B cell (primary cell): ENCODE measurements around the gene KRT33A. TPM values are rescaled to one million over a fixed set of nuclear protein-coding genes. Genes with fewer than 3 reads are reported as not detected.

ENCODE experiments used
- ATAC-seq: fragments of 200-7000 bp; cut with Tn5 transposase; one replicate; pipeline ENCODE4 v1.10.0; 2021; ENCODE audit warnings: low read depth, mild to moderate bottlenecking, moderate number of reproducible peaks, moderate library complexity
- CTCF ChIA-PET: fragments of 350-600 bp; sonication (Branson Sonifier 250); formaldehyde crosslinking; loops from one replicate; lab custom pipeline; 2021; ENCODE audit warnings: antibody characterized with exemption, inconsistent platforms; lab: Charles Lee
- POLR2A ChIA-PET: fragments of 350-600 bp; sonication (Branson Sonifier 250); formaldehyde crosslinking; loops from one replicate; lab custom pipeline; 2021; ENCODE audit warnings: antibody characterized with exemption; lab: Charles Lee
- DNase-seq: peaks from one replicate; pipeline ENCODE4 v3.0.0; 2013
- H2AFZ ChIP-seq: 2 replicates; pipeline ENCODE4 v1.6.1; 2012; ENCODE audit warnings: mild to moderate bottlenecking, low read depth, low read length; ENCODE audit not compliant: insufficient read depth, poor library complexity, severe bottlenecking
- H3K27ac ChIP-seq, 2 donors: 1 replicate in 1 of 2; 2 replicates in 1 of 2; pipeline ENCODE4 v1.5.1; 2012 to 2013; ENCODE audit warnings: low read length in 2 of 2, mild to moderate bottlenecking in 2 of 2, moderate library complexity in 1 of 2
- H3K27me3 ChIP-seq, 4 experiments: fragments of 200-600 bp in 1 of 4; sonication (generic) in 1 of 4; replicated peaks in 1 of 4; 1 replicate in 2 of 4; 2 replicates in 2 of 4; pipeline versions ENCODE4 v1.6.1 to v1.7.0; 2013 to 2016; ENCODE audit warnings: low read length in 3 of 4, mild to moderate bottlenecking in 2 of 4, mixed read lengths in 1 of 4, moderate library complexity in 1 of 4; ENCODE audit not compliant: insufficient read depth in 4 of 4, control insufficient read depth in 3 of 4; ENCODE audit errors: control extremely low read depth in 1 of 4
- H3K36me3 ChIP-seq, 2 experiments: replicated peaks in 1 of 2; 1 replicate in 1 of 2; 2 replicates in 1 of 2; pipeline versions ENCODE4 v1.6.1 to v1.7.1; 2013; ENCODE audit warnings: low read length in 1 of 2; ENCODE audit not compliant: insufficient read depth in 2 of 2, control insufficient read depth in 1 of 2; ENCODE audit errors: control extremely low read depth in 1 of 2, extremely low read depth in 1 of 2
- H3K4me1 ChIP-seq, 2 donors: fragments of 200-600 bp in 1 of 2; sonication (generic) in 1 of 2; 1 replicate in 1 of 2; 2 replicates in 1 of 2; pipeline versions ENCODE4 v1.5.1 to v1.6.1; 2013 to 2017; ENCODE audit warnings: low read length in 2 of 2; ENCODE audit not compliant: control insufficient read depth in 2 of 2, insufficient read depth in 2 of 2
- H3K4me2 ChIP-seq: replicated peaks from 2 replicates; pipeline ENCODE3; 2012; ENCODE audit warnings: mild to moderate bottlenecking, low read depth, low read length; ENCODE audit not compliant: poor library complexity, severe bottlenecking
- H3K4me3 ChIP-seq, 5 experiments: fragments of 200-600 bp in 1 of 5; sonication (generic) in 1 of 5; 1 replicate in 3 of 5; 2 replicates in 2 of 5; pipeline versions ENCODE4 v1.5.1 to v1.7.0; 2011 to 2016; ENCODE audit warnings: low read length in 4 of 5, mild to moderate bottlenecking in 4 of 5, low read depth in 2 of 5, control low read depth in 1 of 5, moderate library complexity in 1 of 5; ENCODE audit not compliant: insufficient read depth in 1 of 5; ENCODE audit errors: control extremely low read depth in 1 of 5, extremely low read depth in 1 of 5
- H3K79me2 ChIP-seq: fragments of 200-600 bp; sonication (generic); one replicate; pipeline ENCODE4 v1.6.0; 2016; ENCODE audit warnings: low read length; ENCODE audit not compliant: control insufficient read depth, insufficient read depth
- H3K9ac ChIP-seq: fragments of 200-600 bp; sonication (generic); 2 replicates; pipeline ENCODE4 v1.6.1; 2017; ENCODE audit warnings: mild to moderate bottlenecking, low read length, moderate library complexity
- H3K9me3 ChIP-seq, 3 donors: one replicate each; pipeline versions ENCODE4 v1.6.1 to v1.7.1; 2013; ENCODE audit warnings: low read length in 2 of 3; ENCODE audit not compliant: control insufficient read depth in 2 of 3, insufficient read depth in 1 of 3; ENCODE audit errors: control extremely low read depth in 1 of 3
- H4K20me1 ChIP-seq: 2 replicates; pipeline ENCODE4 v1.6.0; 2012; ENCODE audit warnings: mild to moderate bottlenecking, low read length; ENCODE audit not compliant: insufficient read depth, control insufficient read depth, poor library complexity, severe bottlenecking
- H3K27ac Mint-ChIP-seq: one replicate; pipeline ENCODE4 v1.8.0; 2021; ENCODE audit warnings: mixed read lengths
- H3K27me3 Mint-ChIP-seq: one replicate; pipeline ENCODE4 v1.8.0; 2021; ENCODE audit warnings: mixed read lengths
- H3K4me1 Mint-ChIP-seq: one replicate; pipeline ENCODE4 v1.8.0; 2021; ENCODE audit warnings: mixed read lengths
- H3K4me3 Mint-ChIP-seq: one replicate; pipeline ENCODE4 v1.8.0; 2021; ENCODE audit warnings: mixed read lengths
- H3K9me3 Mint-ChIP-seq: one replicate; pipeline ENCODE4 v1.8.0; 2022; ENCODE audit warnings: mixed read lengths; ENCODE audit not compliant: insufficient read depth
- EZH2 ChIP-seq: IDR thresholded peaks from 2 replicates; pipeline ENCODE4 v1.6.1; 2012; ENCODE audit warnings: borderline replicate concordance, low read depth, mild to moderate bottlenecking, moderate library complexity, low read length; ENCODE audit not compliant: insufficient read depth, poor library complexity, severe bottlenecking
- WGBS: methylation state at CpG from one replicate; pipeline ENCODE4 v1.1.5; 2013; ENCODE audit warnings: missing lambda C conversion rate; ENCODE audit not compliant: insufficient coverage; 5-methylcytosine and 5-hydroxymethylcytosine counted together
- intact Hi-C: fragments of 100-400 bp; cut with micrococcal nuclease; formaldehyde crosslinking; loops from one replicate; pipeline ENCODE4 v1.10.0; 2022
- polyA plus RNA-seq: library from polyadenylated mRNA; depleted of rRNA; stranded (reverse); fragments of >200 nt; gene quantifications from 2 replicates; pipeline ENCODE4 v1.2.3, GENCODE V29; 2012
- total RNA-seq, 2 donors: library from RNA; stranded (reverse); fragments of 120-200 nt in 1 of 2; gene quantifications; 1 replicate in 1 of 2; 2 replicates in 1 of 2; pipeline versions ENCODE4 v1.2.3 to v1.2.4, GENCODE V29; 2013 to 2022
- TF ChIP-seq, protein P1 (sequence below): fragments of 200-600 bp; IDR thresholded peaks from one replicate; pipeline ENCODE4 v1.8.0; 2022; ENCODE audit warnings: antibody characterized with exemption, mild to moderate bottlenecking

KRT33A gene
- total and polyA plus RNA-seq, 2 donors (not counting 1 experiment from before 2014, with no cell fraction given) = not detected

DNA sequence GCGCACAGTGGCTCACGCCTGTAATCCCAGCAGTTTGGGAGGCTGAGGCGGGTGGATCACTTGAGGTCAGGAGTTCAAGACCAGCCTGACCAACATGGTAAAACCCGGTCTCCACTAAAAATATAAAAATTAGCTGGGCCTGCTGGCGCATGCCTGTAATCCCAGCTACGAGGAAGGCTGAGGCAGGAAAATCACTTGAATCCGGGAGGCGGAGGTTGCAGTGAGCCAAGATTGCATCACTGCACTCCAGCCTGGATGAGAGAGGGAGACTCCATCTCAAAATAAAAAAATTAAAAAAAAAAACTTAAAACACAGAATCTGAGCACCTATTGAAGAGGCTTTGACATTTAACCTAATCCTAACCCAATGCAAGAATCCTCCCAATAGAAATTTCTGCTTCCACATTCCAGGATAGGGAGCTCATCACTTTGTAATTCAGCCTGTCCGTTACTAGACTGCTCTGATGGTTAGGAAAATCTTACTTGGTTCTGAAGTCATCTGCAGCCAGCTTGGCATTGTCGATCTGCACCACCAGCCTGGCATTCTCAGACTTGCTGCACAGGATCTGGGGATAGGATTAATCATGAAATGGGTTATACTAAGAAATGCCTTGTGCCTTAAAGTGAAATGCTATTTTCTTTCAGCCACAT is 16.9 kb upstream of the KRT33A start:
- no peaks in the 10 kb centered on the region for H3K4me1 Mint-ChIP-seq
- Histone ChIP-seq H3K9me3 (no peaks in the 10 kb centered on the region), H3K27ac (no peak overlapping the region), H3K27me3 (peaks cover 0 to 6% (median 0%) of the 10 kb centered on the region in 4 experiments), H3K4me3 (no peak overlapping the region), H3K4me1 (no peaks in the 10 kb centered on the region), H2AFZ (no peak overlapping the region), H4K20me1 (no peaks in the 10 kb centered on the region), H3K79me2 (no peaks in the 10 kb centered on the region), H3K4me2 (no peak overlapping the region), H3K9ac (no peak overlapping the region), H3K36me3 (no peaks in the 10 kb centered on the region)
- DNase-seq = no peak
- no peak for ATAC-seq
- WGBS = 98% methylated on average over 6 of the region's 10 CpGs
- no peak overlapping the region for H3K27ac Mint-ChIP-seq
- peaks cover 30% of the 10 kb centered on the region for H3K27me3 Mint-ChIP-seq
- intact Hi-C loops = no loop called here
- CTCF ChIA-PET = no interaction called here
- POLR2A ChIA-PET = no interaction called here
- H3K4me3 Mint-ChIP-seq = no peak overlapping the region
- no peak for TF ChIP-seq EZH2
- TF ChIP-seq, protein P1, sequence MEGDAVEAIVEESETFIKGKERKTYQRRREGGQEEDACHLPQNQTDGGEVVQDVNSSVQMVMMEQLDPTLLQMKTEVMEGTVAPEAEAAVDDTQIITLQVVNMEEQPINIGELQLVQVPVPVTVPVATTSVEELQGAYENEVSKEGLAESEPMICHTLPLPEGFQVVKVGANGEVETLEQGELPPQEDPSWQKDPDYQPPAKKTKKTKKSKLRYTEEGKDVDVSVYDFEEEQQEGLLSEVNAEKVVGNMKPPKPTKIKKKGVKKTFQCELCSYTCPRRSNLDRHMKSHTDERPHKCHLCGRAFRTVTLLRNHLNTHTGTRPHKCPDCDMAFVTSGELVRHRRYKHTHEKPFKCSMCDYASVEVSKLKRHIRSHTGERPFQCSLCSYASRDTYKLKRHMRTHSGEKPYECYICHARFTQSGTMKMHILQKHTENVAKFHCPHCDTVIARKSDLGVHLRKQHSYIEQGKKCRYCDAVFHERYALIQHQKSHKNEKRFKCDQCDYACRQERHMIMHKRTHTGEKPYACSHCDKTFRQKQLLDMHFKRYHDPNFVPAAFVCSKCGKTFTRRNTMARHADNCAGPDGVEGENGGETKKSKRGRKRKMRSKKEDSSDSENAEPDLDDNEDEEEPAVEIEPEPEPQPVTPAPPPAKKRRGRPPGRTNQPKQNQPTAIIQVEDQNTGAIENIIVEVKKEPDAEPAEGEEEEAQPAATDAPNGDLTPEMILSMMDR = no peak
- H3K9me3 Mint-ChIP-seq = no peaks in the 10 kb centered on the region

DNA sequence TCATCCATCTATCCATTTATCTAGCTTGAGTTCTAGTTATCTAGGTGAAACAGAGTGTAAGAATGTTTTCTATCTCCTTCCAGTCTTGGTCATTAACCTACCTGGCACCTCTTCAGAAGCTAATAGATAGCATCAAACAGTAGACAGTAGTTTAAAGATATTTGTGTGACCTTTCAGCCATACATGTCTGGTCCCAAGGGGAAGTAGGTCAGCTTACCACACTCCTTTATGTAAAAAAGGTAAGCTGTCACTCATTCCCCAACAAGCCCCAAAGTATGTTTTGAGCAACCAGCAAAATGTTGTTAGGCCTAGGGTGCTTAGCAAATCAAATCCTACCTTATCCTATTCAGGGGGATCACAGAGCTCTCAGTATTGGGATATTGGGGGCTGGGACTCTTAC is 15.4 kb upstream of the KRT33A start:
- H3K4me2 ChIP-seq = no peak overlapping the region
- H3K27me3 Mint-ChIP-seq = peaks cover 30% of the 10 kb centered on the region
- H3K4me1 Mint-ChIP-seq = no peaks in the 10 kb centered on the region
- DNase-seq (no peak), ATAC-seq (no peak)
- H3K27ac Mint-ChIP-seq = no peak overlapping the region
- H4K20me1 ChIP-seq = no peaks in the 10 kb centered on the region
- peaks cover 0 to 15% (median 0%) of the 10 kb centered on the region in 4 experiments for H3K27me3 ChIP-seq
- H3K4me1 ChIP-seq = no peaks in the 10 kb centered on the region
- H3K9me3 Mint-ChIP-seq = no peaks in the 10 kb centered on the region
- H3K27ac ChIP-seq = no peak overlapping the region
- no peaks in the 10 kb centered on the region for H3K36me3 ChIP-seq
- no peak overlapping the region for H2AFZ ChIP-seq
- no peak overlapping the region for H3K4me3 ChIP-seq
- H3K79me2 ChIP-seq = no peaks in the 10 kb centered on the region
- CTCF ChIA-PET = no interaction called here
- no peak overlapping the region for H3K9ac ChIP-seq
- intact Hi-C loops = no loop called here
- POLR2A ChIA-PET = interaction anchor here (0.7 kb wide), 1 partner anchor 9 kb away, joined by 4 read pairs; no protein-coding TSS in a partner anchor
- H3K9me3 ChIP-seq = no peaks in the 10 kb centered on the region
- TF ChIP-seq EZH2 = no peak
- TF ChIP-seq, protein P1 = no peak
- H3K4me3 Mint-ChIP-seq = no peak overlapping the region
